Upper lobe of left lung (tissue), 6 donors: ENCODE measurements around the gene FAM53A. TPM values are rescaled to one million over a fixed set of nuclear protein-coding genes. Genes with fewer than 3 reads are reported as not detected.
"Not testable (repeated sequence)": the region's sequence is repeated elsewhere in the genome, so short reads cannot be mapped to it uniquely, and the experiment has no call there.

Source experiments
- ATAC-seq, 2 donors: fragments of 200-7000 bp; cut with Tn5 transposase; one replicate each; pipeline ENCODE4 v1.9.1; 2022; ENCODE audit warnings: mild to moderate bottlenecking in 2 of 2, moderate library complexity in 2 of 2; ENCODE audit not compliant: low FRiP score in 2 of 2
- DNase-seq, 2 donors: peaks; one replicate each; pipeline ENCODE4 v3.0.0-alpha.2; 2019 to 2020
- H3K27ac ChIP-seq, 4 donors: fragments of 200-600 bp; sonication (generic); one replicate each; pipeline ENCODE4 v1.5.1; 2016 to 2019
- H3K27me3 ChIP-seq, 4 donors: fragments of 200-600 bp; sonication (generic); one replicate each; pipeline ENCODE4 v1.5.1; 2017 to 2019
- H3K36me3 ChIP-seq, 4 donors: fragments of 200-600 bp; sonication (generic); one replicate each; pipeline ENCODE4 v1.5.1; 2016 to 2019
- H3K4me1 ChIP-seq, 4 donors: fragments of 200-600 bp; sonication (generic); one replicate each; pipeline ENCODE4 v1.5.1; 2018 to 2019
- H3K4me3 ChIP-seq, 4 donors: fragments of 200-600 bp; sonication (generic); one replicate each; pipeline ENCODE4 v1.5.1; 2017 to 2019; ENCODE audit warnings: mild to moderate bottlenecking in 2 of 4, moderate library complexity in 1 of 4
- H3K9me3 ChIP-seq, 4 donors: fragments of 200-600 bp; sonication (generic); one replicate each; pipeline ENCODE4 v1.5.1; 2018 to 2019
- CTCF ChIP-seq, 6 experiments: fragments of 450-650 bp in 4 of 6; fragments of 200-600 bp in 2 of 6; sonication (generic) in 2 of 6; IDR thresholded peaks; one replicate each; pipeline ENCODE4 v1.5.1; 2016 to 2019; ENCODE audit warnings: antibody characterized with exemption in 6 of 6
- EP300 ChIP-seq, 4 donors: sonication (generic); formaldehyde crosslinking; IDR thresholded peaks; one replicate each; pipeline ENCODE4 v1.5.1; 2017; ENCODE audit warnings: antibody characterized with exemption in 4 of 4, control low read depth in 2 of 4
- POLR2A ChIP-seq, 4 donors: fragments of 450-650 bp; IDR thresholded peaks; one replicate each; pipeline ENCODE4 v1.5.1; 2016 to 2017; ENCODE audit warnings: antibody characterized with exemption in 4 of 4, mild to moderate bottlenecking in 2 of 4
- POLR2AphosphoS5 ChIP-seq, 2 donors: sonication (generic); formaldehyde crosslinking; IDR thresholded peaks; one replicate each; pipeline ENCODE4 v1.5.1; 2017; ENCODE audit warnings: antibody characterized with exemption in 2 of 2
- WGBS, 2 donors: methylation state at CpG; one replicate each; pipeline ENCODE4 v1.1.5; 2017 to 2018; 5-methylcytosine and 5-hydroxymethylcytosine counted together
- total RNA-seq, 6 donors: library from RNA; depleted of rRNA in 4 of 6; stranded (reverse); fragments of >200 nt in 4 of 6; gene quantifications; one replicate each; pipeline versions ENCODE4 v1.1.0 to v1.2.1, GENCODE V29; 2016 to 2021
- donor health status: DM: no; HTN: no; CAD: no; lungs with moderate emphysema.
- donor health status: DM: no; HTN: yes; CAD: no; lungs with severe emphysema.

The FAM53A gene
- total RNA-seq, 6 donors from 2014 or later, result 0.59 to 17.8 (median 2.5) TPM

GRCh38 chr4:1675136-1675801 is 8.8 kb downstream of the FAM53A start:
- no peak for TF ChIP-seq EP300 (IDR thresholded peaks at IDR 0.05)
- TF ChIP-seq POLR2A (IDR thresholded peaks at IDR 0.05), result no peak
- TF ChIP-seq POLR2AphosphoS5 (IDR thresholded peaks at IDR 0.05), result no peak
- TF ChIP-seq CTCF (IDR thresholded peaks at IDR 0.05), result no peak
- no peak for ATAC-seq
- 75 to 78% methylated on average over 15 to 19 of the region's 19 CpGs for WGBS, 2 donors

GRCh38 chr4:1674682-1675081 is 9.4 kb downstream of the FAM53A start:
- TF ChIP-seq EP300 (IDR thresholded peaks at IDR 0.05), result no peak
- TF ChIP-seq POLR2A (IDR thresholded peaks at IDR 0.05), result no peak
- TF ChIP-seq CTCF (IDR thresholded peaks at IDR 0.05), result no peak
- no peak for TF ChIP-seq POLR2AphosphoS5 (IDR thresholded peaks at IDR 0.05)

More at GRCh38 chr4:1675136-1675801, 8.8 kb downstream of the FAM53A start:
- no peaks in the 10 kb centered on the region for H3K27me3 ChIP-seq
- DNase-seq, result no peak
- no peaks in the 10 kb centered on the region for H3K36me3 ChIP-seq
- no peaks in the 10 kb centered on the region for H3K9me3 ChIP-seq
- H3K4me1 ChIP-seq, result no peaks in the 10 kb centered on the region
- H3K27ac ChIP-seq, result no peak overlapping the region
- H3K4me3 ChIP-seq, result no peak overlapping the region

GRCh38 chr4:1673671-1674070 is 10.4 kb downstream of the FAM53A start:
- no peaks in the 10 kb centered on the region for H3K4me1 ChIP-seq
- no peak overlapping the region for H3K27ac ChIP-seq
- no peaks in the 10 kb centered on the region for H3K27me3 ChIP-seq
- H3K9me3 ChIP-seq, result no peaks in the 10 kb centered on the region
- DNase-seq (peak in 1 of 2 donors; percentile 61), ATAC-seq (no peak)
- TF ChIP-seq POLR2A (IDR thresholded peaks at IDR 0.05) (no peak), POLR2AphosphoS5 (IDR thresholded peaks at IDR 0.05) (no peak), CTCF (IDR thresholded peaks at IDR 0.05) (no peak)
- 82 to 89% methylated on average over 17 to 20 of the region's 20 CpGs for WGBS, 2 donors
- no peaks in the 10 kb centered on the region for H3K36me3 ChIP-seq
- H3K4me3 ChIP-seq, result no peak overlapping the region

More at GRCh38 chr4:1674682-1675081, 9.4 kb downstream of the FAM53A start:
- H3K9me3 ChIP-seq, result no peaks in the 10 kb centered on the region
- DNase-seq (no peak), ATAC-seq (no peak)
- no peaks in the 10 kb centered on the region for H3K27me3 ChIP-seq
- WGBS, 2 donors, result 73 to 77% methylated on average over 9 of the region's 9 CpGs
- H3K4me1 ChIP-seq, result no peaks in the 10 kb centered on the region
- no peak overlapping the region for H3K27ac ChIP-seq
- no peaks in the 10 kb centered on the region for H3K36me3 ChIP-seq
- H3K4me3 ChIP-seq, result no peak overlapping the region

GRCh38 chr4:1671011-1671410 is 13.1 kb downstream of the FAM53A start:
- H3K9me3 ChIP-seq, H3K4me1 ChIP-seq, H3K36me3 ChIP-seq, H3K4me3 ChIP-seq, H3K27ac ChIP-seq, ATAC-seq, H3K27me3 ChIP-seq: not testable (repeated sequence)
- whole genome bisulfite sequencing, 2 donors, result 93% methylated on average over 15 of the region's 20 CpGs
- DNase-seq, result peak in 1 of 2 donors; percentile 78

GRCh38 chr4:1670279-1670678 is 13.8 kb downstream of the FAM53A start:
- Histone ChIP-seq H3K4me3 (no peak overlapping the region), H3K36me3 (no peaks in the 10 kb centered on the region), H3K27ac (no peak overlapping the region), H3K9me3 (no peaks in the 10 kb centered on the region), H3K27me3 (no peaks in the 10 kb centered on the region), H3K4me1 (no peaks in the 10 kb centered on the region)
- DNase-seq, result peak in 1 of 2 donors; percentile 62
- peak; percentile 22 to 37 for ATAC-seq
- TF ChIP-seq EP300 (IDR thresholded peaks at IDR 0.05) (no peak), POLR2AphosphoS5 (IDR thresholded peaks at IDR 0.05) (no peak), POLR2A (IDR thresholded peaks at IDR 0.05) (no peak), CTCF (IDR thresholded peaks at IDR 0.05) (no peak)
- WGBS, 2 donors, result 95 to 99% methylated on average over 6 to 10 of the region's 11 CpGs
